ENCODE results near the gene TOLLIP. TPM values are rescaled to one million over a fixed set of nuclear protein-coding genes. Genes with fewer than 3 reads are reported as not detected.

The TOLLIP gene
- polyA plus RNA-seq, 1 experiment: 38.3 TPM

- ChIA-PET POLR2A (no interaction called here), CTCF (no interaction called here)
- Histone ChIP-seq H3K36me3 (ENCODE audit: control insufficient read depth, insufficient read depth, low read length) (no peaks in the 10 kb centered on the region), H3K4me3 (ENCODE audit: low read depth, low read length) (no peak overlapping the region), H3K27me3 (ENCODE audit: control insufficient read depth, insufficient read depth, low read length) (no peaks in the 10 kb centered on the region)
- DNase-seq (ENCODE audit: low read depth): no peak
- TF ChIP-seq CTCF (IDR thresholded peaks at IDR 0.05; ENCODE audit: insufficient read depth, low read depth, low read length): no peak
Measured at GRCh38 chr11:1337647-1338007, 28.2 kb upstream of the TOLLIP start.

- ChIA-PET CTCF (no interaction called here), POLR2A (no interaction called here)
- H3K27me3 ChIP-seq (ENCODE audit: control insufficient read depth, insufficient read depth, low read length): no peaks in the 10 kb centered on the region; the same call in 1 of the 2 replicates
- H3K36me3 ChIP-seq (ENCODE audit: control insufficient read depth, insufficient read depth, low read length): no peaks in the 10 kb centered on the region
- DNase-seq (ENCODE audit: low read depth): no peak
- peak overlapping the region; percentile 28 for H3K4me3 ChIP-seq (ENCODE audit: low read depth, low read length)
- no peak for TF ChIP-seq CTCF (IDR thresholded peaks at IDR 0.05; ENCODE audit: insufficient read depth, low read depth, low read length)
Measured at GRCh38 chr11:1336836-1337646, 27.6 kb upstream of the TOLLIP start.

GRCh38 chr11:1335811-1336761, 26.7 kb upstream of the TOLLIP start:
- POLR2A ChIA-PET: no interaction called here
- Histone ChIP-seq H3K36me3 (ENCODE audit: control insufficient read depth, insufficient read depth, low read length) (no peaks in the 10 kb centered on the region), H3K27me3 (ENCODE audit: control insufficient read depth, insufficient read depth, low read length) (no peaks in the 10 kb centered on the region; the same call in 1 of the 2 replicates), H3K4me3 (ENCODE audit: low read depth, low read length) (peak overlapping the region; percentile 59)
- DNase-seq (ENCODE audit: low read depth): peak; percentile 40
- CTCF ChIA-PET: interaction anchor here (1.3 kb wide), 1 partner anchor 178 kb away, joined by 3 read pairs; no protein-coding TSS in a partner anchor
- TF ChIP-seq CTCF (IDR thresholded peaks at IDR 0.05; ENCODE audit: insufficient read depth, low read depth, low read length): no peak

GRCh38 chr11:1335264-1335810, 25.9 kb upstream of the TOLLIP start:
- DNase-seq (ENCODE audit: low read depth): no peak
- Histone ChIP-seq H3K4me3 (ENCODE audit: low read depth, low read length) (no peak overlapping the region), H3K36me3 (ENCODE audit: control insufficient read depth, insufficient read depth, low read length) (no peaks in the 10 kb centered on the region), H3K27me3 (ENCODE audit: control insufficient read depth, insufficient read depth, low read length) (no peaks in the 10 kb centered on the region; the same call in 1 of the 2 replicates)
- POLR2A ChIA-PET: no interaction called here
- no peak for TF ChIP-seq CTCF (IDR thresholded peaks at IDR 0.05; ENCODE audit: insufficient read depth, low read depth, low read length)
- CTCF ChIA-PET: interaction anchor here (1.3 kb wide), 1 partner anchor 179 kb away, joined by 3 read pairs; no protein-coding TSS in a partner anchor

- H3K27me3 ChIP-seq (ENCODE audit: control insufficient read depth, insufficient read depth, low read length): no peaks in the 10 kb centered on the region; the same call in 1 of the 2 replicates
- no peak for TF ChIP-seq CTCF (IDR thresholded peaks at IDR 0.05; ENCODE audit: insufficient read depth, low read depth, low read length)
- no peak overlapping the region for H3K4me3 ChIP-seq (ENCODE audit: low read depth, low read length)
- H3K36me3 ChIP-seq (ENCODE audit: control insufficient read depth, insufficient read depth, low read length): no peaks in the 10 kb centered on the region
- ChIA-PET POLR2A (no interaction called here), CTCF (no interaction called here)
- no peak for DNase-seq (ENCODE audit: low read depth)
Measured at GRCh38 chr11:1333860-1334259, 24.4 kb upstream of the TOLLIP start.

All from BJ (cell line).